Glomerular visceral epithelial cell (primary cell): ENCODE data around the gene OTULIN.

Experiments
- DNase-seq: peaks from one replicate; pipeline ENCODE4 v3.0.0-alpha.2; 2016; ENCODE audit errors: extremely low spot score

OTULIN gene

DNA sequence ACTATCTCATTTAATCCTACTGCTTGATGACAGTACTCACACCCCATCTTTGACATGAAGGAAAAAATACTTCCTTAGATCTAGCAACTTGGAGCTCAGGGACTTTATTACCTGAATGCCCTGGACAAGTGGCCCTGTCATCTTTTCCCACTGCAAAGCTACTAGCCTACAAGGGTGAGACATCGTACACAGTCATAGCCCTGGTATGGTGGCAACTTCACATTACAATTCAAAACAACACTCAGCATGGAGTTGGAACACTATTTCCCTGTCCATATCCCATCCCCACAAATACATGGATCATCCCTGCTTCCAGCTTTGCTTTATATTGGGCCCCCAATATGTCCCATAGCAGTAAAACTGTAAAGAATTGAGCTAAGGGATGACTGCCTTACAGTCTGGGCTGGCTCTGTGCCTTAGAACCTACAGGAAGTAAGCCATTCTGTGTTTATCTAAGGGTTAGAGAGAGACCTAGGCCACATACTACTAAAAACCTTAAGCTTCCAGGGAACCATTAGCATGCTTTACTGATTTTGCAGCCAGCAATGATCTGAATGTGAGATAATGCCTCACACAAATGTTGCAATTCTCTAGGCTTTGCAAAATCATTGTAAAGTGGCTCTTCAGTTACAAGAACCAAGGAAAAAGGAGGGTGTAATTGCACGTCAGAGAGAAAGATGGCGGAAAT lies 55.9 kb downstream of the OTULIN start:
- no peak for DNase-seq

DNA sequence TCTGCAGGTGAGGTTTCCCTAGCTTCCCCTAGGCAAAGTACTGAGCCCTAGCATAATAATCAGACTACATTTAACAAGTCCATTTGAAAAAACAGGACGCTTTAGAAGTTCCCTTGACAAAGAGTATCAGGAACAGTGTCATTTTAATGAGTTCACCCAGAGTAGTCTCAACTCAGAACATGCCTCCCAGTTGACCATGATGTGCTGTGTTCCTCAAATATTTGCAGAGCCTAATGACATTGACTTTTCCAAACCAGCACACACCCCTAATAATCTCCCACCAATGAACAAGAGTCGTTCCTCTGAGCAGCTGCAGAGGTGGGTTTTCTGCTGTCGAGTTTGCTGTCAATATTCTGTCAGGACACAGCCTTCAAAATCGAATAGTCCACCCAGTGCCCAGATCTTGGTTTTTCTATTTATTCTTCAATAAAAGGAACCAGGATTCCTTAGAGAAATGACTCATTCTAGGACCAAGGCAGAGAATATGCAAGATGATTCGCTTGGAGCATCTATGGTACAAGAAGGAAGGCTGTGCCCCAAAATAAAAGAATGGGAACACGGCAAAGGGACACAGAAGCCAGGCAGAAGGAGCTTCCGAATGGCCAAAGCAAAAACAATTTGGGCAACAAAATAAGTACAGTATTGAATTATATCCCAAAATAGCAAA lies 57.6 kb downstream of the OTULIN start:
- DNase-seq, result no peak

DNA sequence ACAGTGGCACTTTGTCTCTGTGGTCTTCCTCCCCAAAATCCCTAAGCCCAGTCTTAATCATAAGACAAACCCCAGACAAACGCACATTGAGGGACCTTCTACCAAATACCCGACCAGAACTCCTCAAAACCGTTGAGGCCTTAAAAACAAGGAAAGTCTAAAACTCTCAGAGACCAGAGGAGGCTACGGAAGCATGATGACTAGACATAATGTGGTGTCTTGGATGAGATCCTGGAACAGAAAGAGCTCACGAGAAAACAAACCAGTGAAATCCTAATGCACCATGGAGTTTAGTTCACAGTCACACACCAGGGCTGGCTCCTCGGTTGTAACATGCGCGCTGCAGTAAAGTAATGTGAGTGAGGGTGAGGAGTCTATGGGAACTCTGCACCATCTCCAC lies 58.4 kb downstream of the OTULIN start:
- DNase-seq, result no peak

DNA sequence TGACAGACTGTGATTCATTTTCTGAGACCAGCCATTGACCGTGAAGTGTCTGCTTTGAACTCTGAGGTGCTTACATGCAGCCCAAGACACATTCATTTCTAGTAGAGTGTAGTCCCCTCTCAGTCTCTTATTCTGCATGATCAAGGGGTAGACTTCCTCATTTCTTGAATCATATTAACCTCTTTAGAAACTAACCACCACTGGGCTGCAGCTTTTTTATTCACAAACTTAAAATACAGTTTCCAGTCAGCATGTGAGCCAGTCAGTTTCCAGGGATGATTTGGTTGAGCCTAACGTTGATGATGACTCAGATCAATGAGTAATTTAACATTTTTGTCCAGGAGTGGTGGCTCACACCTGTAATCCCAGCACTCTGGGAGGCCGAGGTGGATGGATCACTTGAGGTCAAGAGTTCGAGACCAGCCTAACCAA lies 59.2 kb downstream of the OTULIN start:
- DNase-seq, result no peak

DNA sequence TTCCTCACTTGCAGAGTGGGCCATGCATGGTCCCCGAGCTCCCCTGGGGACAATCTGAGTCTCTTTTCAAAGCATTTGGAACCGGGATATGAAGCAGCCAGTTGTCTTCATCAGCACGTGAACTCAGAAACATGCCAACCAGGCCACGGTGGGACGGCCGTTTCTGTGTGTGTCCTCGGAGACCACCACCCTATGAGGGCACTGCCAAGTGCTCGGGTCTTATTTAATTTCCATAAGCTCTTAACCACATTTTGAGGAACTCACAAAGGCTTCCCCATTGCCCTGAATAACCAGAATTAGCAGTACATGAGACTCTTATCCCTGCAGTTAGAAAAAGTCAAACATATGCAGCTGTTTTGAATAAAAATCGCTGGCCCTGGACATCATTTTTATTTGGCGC lies 60.1 kb downstream of the OTULIN start:
- DNase-seq, result no peak

DNA sequence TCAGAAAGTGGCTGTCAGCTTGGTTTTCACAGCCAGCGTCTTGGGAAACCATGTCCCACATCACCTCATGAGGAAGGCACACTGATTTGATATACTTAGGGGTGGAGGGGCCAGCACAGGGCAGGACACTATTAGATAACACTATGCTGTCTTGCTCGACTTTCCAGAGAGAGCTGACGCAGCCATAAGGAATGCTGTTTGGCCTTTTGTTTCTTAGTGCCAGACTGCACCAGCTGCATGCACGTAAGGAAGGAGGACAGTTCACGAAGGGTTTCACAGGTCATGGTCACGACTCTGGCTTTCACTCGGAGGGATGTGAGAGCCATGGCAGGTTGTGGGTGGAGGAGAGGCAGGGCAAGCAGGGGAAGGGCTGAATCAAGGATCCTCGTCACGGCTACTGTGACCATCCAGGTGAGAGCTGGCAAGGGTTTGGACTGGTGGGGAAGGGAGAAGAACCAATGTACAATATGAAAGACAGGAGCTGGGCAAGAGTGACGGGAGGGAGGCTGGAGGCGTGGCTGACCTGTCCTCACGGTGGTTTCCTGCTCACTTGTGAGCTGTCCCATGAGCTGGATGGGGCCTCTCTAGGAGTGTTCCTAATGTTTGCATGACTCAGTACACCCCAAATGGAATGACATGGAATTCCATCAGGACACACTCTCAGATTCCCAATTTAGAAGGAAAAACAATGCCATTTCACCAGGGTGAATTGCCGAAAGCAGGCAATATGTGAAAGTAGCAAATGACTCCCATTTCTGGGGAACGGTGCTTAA lies 61.7 kb downstream of the OTULIN start:
- peak; percentile 28 for DNase-seq

DNA sequence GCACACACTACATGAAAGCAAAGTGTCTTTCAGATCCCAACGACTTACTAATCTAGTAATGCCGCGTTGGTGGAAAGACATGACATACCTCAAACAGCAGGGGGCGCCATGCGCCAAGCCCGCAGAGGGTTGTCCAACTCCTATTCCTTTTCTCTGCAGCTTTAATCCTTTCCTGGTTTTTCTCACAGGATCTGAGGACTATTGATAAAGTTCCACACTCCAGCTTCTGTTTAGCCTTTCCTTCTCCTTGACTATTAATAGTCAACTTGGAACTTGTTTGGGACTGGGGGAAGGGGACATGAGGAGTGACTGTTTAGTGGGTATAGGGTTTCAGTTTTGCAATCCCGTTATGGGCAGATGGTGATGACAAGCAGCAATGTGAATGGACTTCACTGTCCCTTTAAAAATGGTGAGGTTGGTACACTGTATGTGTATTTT lies 62.9 kb downstream of the OTULIN start:
- peak; percentile 81 for DNase-seq

DNA sequence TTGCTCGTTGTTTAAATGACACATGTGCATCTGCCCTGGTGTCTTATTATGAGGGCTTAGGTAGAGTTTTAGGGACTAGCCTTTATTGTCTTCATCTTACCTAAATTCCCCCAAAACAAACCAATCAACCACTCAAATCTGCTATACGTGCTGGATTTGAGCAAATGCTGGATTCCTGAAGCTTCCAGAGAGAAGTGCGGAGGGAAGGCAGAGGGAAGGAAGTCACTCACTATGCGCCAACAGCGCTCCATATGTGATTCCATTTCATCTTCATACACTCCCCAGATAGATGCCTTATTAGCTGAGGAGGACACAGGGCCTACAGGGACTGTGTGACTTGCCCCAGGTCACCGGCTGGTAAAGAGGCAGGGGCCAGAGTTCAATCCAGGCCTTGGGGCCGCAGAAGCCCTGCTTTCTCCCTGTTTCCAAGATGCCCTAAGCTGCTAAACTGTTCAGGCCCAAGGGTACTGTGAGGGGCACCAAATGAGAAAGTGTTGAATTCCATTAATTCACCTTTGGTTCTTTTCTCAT lies 63.5 kb downstream of the OTULIN start:
- no peak for DNase-seq

DNA sequence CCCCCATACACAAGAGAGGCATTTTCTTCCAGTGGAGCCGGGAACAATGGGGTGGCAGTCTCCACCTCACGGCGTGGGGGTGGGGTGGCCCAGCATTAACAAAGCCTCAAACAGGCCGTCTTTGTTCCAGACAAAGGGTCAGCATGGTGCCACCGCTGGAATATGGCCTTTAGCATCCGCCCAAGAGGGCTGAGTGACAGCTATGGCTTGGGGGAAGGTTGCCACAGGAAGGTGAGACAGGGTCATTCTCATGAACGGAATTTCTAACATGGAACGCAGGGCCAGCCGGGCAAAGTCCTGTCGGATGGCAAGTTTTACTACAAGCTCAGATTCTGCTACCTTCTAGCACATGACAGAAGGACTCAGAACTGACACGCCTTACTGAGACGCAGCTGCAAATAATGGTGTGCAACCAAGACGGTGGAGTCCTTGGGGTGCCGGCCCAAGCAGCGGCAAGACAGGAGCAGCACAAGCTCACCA lies 64.0 kb downstream of the OTULIN start:
- no peak for DNase-seq

DNA sequence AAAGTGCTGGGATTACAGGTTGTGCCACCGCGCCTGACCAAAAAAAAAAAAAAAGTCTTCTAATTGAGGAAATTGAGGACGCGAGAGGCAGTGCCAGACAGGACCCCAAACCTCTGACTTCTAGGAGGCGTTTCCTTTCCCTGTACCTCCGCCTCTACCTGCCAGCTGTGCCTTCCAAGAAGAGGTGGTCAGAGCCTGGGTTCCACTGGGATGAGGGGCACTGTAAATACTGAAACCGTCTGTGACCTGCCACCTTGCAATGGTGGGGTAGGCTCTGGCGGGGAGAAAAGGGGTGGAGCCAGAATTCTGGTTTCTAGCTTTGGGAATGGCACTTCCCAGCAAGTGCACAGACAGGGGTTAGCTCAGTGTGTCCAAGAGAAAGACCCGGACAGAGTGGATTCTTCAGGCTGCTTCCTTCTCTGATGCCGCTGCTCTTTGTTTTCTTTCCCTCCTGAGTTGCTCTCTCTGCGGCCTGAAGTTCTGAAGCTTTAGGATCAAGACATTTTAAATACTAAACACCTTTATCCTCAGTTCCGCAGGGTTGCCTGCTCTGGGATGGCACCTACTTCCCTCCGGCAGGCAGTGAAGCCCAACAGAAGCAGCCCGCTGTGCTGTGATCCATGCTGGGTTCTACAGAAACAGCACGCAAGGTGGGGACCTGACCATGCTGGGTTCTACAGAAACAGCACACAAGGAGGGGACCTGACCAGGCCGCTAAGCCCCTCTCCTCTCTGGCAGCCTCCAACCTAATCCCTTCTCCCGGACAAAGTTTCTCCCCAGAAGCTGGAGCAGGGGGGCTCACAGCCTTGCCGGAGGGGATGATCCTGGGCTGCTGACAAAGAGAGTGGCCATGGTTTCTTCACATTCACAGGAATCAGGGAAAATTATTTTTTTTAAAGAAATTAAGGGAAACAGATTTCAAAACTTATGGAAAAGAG lies 65.2 kb downstream of the OTULIN start:
- DNase-seq, result no peak

DNA sequence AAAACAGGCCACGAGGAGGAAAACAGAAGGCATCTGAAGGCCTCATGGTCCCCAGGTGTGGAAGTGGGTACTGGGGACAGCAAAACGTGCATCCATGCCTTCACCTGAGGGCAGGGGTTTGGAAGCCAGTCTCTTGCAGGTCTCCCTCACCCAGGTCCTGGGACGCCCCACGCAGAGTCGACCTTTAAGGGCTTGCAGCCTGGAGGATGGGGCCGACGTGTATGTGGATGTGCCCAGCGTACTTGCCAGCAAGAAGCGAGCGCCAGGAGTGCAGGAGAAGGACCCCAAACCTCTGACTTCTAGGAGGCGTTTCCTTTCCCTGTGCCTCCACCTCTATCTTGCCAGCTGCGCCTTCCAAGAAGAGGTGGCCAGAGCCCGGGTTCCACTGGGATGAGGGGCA lies 65.9 kb downstream of the OTULIN start:
- no peak for DNase-seq

DNA sequence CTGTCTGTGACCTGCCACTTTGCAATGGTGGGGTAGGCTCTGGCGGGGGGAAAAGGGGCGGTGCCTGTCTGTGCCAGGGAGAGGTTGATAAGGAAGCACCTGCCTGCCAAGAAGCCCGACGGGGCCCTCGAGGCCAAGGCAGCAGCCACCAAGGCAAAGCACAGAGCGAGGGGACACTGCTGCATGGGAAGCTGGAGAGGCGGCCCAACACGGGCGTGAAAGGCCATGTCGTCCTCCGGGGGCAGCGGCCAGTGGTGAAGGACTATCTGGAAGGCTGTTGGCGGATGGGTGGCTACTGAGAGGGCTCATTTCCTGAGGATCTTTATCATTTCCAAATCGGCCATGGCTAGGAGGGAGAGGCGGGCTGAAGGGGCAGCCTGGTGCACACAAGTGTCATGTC lies 66.4 kb downstream of the OTULIN start:
- no peak for DNase-seq

DNA sequence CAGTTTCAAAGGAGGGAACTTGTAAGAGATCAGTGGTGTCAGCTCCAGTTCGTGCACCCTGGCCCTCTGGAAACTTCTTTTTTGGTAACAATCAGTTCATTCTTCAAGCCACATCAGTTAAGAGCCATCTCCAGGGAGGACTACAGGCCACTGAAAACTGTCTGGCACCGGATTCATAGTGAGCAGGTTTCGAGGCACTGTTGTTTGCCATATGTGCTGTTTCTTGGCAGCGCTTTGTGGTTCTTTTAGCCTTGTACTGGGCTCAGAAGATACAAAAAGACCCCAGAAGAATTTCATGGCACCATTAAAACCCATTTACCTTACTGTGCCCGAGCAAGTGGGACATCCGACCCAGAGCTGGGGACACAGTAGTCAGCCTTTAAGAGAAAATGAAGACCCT lies 68.5 kb downstream of the OTULIN start:
- no peak for DNase-seq

DNA sequence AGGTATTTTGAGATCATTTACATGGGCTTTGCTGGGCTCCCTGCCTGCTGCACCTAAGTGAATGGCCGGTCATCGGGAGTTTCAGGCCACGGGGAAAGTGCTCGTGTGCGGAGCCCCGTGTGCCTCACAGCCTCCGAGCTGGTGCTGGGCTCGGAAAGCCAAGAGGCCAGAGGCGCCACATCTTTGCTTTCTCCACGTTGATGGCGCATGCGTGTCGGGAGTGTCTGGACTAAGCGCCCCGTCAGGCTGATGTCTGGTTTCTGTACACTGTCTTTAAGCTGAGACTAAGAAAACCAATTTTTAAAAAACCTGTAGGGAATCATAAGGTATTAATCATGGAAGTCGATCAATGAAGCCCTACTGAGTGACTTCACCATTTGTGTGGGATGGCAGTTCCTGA lies 69.1 kb downstream of the OTULIN start:
- no peak for DNase-seq

DNA sequence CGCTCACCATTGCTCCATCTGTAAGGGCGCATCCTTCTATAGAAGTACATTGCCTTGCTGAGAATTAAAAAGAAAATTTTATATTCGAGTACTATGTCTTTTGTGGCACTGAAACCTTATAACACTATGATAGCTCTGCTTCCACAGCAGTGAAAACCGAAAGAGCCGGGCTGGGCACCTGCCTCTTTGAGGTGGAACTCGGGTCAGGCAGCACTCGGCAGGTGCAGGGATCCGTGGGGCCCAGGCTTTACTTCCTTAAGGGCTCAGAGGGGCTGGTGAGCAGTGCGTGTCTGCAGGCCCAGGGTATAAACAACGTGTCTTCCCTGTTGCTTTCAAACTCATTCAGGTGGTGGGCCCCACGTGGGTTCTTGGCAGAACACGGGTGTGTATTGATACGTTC lies 69.9 kb downstream of the OTULIN start:
- DNase-seq, result no peak

DNA sequence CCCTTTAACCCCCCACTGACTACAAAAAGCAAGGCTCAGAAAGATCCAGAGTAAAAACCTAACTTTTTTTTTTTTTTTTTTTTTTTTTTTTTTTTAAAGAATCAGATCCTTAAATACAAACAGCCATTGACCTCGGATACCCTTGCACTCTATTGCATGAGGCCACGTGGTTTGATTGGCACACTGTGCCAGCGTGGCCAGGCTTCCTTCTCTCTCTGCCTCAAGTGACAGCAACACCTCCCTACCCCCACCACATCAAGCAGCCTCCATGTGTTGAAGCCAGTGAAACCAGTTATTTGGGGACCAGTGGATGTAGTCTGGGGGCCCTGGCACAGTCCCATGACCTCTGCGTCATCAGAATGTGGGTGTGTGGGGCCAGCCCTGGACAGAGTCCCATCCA lies 71.4 kb downstream of the OTULIN start:
- DNase-seq, result no peak

DNA sequence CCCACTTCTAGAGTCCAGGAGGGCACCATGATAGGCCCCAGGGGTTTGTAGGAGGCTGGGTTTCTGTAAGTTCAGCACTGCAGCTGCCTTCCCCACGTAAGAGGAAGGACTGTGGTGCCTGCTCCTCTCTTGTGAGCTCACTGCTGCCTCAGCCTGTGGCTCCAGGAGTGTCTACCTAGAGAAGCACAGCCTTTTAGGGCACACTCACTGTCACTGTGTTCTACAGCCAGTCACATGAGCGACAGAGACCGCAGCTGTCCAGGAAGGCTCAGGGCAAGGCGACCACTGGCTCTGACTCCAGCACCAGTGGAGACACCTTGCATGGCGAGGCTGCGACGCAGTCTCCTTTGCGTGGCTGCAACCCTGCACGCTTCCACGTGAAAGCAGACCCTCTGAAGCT lies 72.8 kb downstream of the OTULIN start:
- no peak for DNase-seq

DNA sequence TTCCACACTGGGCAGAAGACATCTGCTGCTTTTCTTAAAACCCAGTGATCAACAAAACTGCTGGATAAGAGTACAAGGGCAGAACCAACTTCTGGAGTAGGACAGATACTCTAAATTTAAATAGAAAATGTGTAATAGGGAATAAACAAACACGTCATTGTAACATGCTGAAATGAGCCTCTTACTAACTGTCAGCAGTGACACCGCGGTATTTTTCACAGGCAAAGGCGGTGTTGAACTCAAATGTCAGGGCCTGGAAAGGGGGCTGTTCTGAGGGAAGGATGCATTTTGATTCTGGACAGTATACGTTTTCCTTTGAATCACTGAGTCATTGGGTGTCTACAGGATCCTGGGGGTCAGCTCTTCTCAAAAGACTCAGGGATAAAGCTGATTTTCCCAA lies 73.5 kb downstream of the OTULIN start:
- no peak for DNase-seq

DNA sequence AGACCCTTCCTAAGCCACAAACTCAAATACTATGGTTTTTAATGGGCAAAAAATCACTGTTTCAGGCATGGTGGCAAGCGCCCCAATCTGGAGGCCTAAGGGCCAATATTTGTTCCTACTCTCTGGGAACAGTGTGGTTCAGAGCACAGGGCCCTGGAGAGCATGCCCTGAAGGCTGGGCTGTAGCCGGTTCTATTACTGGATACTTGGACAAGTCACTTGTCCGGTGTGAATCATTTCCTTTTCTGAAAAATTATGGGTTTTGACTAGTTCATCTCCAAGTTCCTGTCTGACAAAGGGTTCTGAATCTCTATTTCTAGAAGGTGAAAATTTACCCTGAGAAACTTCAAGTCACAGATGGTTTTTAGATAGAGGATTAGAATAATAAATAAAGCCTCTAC lies 75.0 kb downstream of the OTULIN start:
- DNase-seq, result no peak

DNA sequence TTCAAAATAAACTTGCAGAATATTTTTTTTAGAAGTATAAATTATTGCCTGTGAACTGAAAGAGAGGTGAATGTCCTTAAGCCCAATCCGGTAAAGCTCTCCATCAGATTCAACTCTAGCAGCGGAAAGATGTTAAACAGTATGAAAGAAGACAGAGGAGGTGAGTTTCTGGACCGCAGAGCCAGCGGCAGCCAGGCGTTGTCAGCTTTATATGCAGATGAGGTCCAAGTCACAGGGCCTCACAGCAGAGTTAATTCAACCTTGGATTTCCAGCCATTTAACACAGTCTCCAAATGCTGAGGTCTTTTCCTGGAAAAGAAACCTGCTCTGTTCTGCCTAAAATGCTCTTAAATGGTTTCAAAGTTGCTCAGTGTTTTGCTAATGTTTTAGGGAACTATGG lies 75.5 kb downstream of the OTULIN start:
- DNase-seq, result no peak

DNA sequence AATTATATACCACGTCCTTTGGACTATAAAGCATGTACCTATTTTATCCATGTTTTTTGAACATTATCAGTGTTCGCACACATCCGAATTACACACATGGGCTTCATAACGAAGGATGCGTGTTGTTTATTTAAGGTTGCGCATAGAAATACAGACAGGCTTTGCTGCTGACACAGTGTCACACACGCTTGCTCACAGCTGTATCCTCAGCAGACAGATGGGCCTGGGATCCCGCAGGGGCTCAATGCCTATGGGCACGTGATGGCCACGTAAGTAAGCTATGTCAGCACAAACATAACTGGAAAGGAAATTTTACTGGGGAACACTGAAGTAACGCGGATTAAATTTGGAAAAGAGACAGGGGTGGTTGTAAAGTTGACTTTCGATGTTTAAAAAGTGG lies 76.6 kb downstream of the OTULIN start:
- DNase-seq, result no peak
